HL-60/S4 treated with phorbol 12-myristate 13-acetate at 8.2 ng/mL for 4 days and 3 days (cell line): ENCODE results near the gene FBXW7.

Experiments used
- in situ Hi-C: fragments of 300-500 bp; cut with MboI; formaldehyde crosslinking; loops from 2 replicates; pipeline ENCODE4 v1.15.0; 2022; ENCODE audit warnings: low sequenced_read_pairs

FBXW7 gene

DNA sequence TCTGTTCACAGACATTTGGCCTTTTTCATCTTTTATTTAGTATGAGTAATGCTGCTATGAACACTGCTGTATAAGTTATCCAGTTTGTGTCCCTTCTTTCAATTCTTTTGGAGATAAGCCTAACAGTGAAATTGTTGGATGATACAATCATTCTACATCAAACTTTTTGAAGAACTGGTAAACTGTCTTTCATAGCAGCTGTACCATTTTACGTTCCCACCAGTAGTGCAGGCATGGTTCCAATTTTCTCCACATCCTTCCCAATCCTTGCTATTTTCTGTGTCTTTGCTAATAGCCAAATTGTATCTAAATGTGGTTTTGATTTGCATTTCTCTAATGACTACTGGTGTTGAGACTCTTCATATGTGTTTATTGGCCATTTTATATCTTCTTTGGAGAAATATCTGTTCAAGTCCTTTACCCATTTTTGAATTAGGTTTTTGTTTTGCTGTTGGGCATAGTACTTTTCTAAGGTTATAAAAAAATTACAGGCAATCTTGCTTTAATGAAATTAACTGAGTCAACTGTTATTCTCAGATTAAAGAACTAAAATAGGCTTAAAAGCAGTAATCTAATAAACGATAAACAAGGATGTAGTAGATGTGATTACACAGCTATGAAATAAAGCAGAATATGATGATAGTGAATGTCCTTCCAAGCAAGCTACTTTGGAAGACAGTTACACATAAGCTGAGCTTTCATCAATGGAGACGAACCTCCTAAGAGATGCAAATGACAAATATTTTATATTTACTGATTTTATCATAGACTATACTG, 57.2 kb downstream of the FBXW7 start:
- in situ Hi-C loops, result no loop called here

DNA sequence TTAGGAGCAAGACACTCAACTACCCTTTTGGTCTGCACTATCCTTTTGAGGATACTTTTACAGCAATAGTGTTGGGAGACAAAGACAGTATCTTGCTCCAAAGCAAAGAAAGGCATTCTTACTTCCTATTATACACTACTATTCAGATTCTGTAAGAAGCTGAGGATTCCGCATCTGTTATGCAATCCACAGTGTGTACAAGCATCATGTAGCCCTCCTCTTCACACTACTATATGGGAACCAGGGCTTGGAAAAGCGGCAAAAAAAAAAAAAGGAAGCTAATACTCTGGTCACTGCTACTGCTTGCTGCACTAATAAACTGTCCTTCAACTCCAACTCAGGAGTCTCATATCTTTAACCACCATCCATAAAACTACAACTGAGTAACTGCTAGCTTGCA, 59.1 kb downstream of the FBXW7 start:
- in situ Hi-C loops, result no loop called here

- in situ Hi-C loops, result no loop called here
Observed at GRCh38 chr4:152471251-152471792, 64.6 kb downstream of the FBXW7 start.

DNA sequence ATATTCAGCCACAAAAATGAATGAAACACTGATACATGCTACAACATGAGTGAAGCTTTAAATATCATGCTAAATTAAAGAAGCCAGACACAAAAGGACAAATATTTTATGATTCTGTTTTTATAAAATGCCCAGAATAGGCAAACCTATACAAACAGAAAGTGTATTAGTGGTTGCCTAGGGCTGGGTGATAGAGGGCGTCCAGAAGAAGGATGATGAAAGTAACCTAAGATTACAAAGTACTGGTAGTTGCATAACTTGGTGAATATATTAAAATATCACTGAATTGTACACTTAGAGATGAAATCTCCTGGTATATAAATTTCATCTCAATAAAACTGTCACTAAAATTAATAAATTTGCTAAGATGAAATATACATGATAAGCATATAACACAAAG, 67.5 kb downstream of the FBXW7 start:
- in situ Hi-C loops, result no loop called here

GRCh38 chr4:152467101-152467500, 68.8 kb downstream of the FBXW7 start:
- in situ Hi-C loops, result no loop called here

DNA sequence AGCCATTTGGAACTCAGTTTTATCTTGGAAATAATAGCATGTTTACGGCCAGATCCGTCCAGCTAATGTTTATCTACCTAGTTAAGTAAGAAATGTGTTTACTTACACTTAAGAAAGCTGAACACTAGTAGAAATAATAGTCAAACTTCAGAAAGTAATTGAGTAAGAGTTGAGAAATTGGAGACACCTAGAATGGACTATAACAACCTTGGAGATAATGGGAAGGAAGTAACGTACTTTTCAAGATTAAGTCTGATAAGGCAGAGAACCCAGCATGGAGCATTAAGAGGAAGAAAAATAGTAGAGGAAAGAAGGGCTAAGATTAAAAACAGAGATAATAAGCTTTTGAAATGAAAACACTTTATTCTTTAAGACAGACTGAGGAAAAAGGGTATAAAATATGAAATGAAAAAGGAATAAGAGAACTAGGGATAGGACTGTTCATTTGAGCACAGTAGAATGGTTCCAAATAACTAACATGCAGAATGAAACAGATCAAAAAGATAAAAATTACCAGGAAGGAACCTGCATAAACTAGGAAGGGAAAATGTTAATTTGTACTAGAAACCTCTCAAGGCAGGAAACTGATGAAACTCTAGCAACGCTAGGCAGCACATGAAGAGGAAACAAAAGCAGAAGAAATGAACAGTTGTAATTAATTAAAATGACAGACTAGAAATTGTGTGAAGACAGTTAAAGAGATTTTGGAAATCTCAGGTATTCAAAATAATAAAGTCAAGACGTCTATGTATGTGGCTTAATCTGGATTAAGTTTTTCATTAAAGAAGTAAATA, 71.7 kb downstream of the FBXW7 start:
- in situ Hi-C loops, result no loop called here

GRCh38 chr4:152463562-152463961, 72.3 kb downstream of the FBXW7 start:
- in situ Hi-C loops, result no loop called here

- in situ Hi-C loops, result no loop called here
Observed at GRCh38 chr4:152462695-152463094, 73.2 kb downstream of the FBXW7 start.

GRCh38 chr4:152462047-152462446, 73.8 kb downstream of the FBXW7 start:
- in situ Hi-C loops, result no loop called here

DNA sequence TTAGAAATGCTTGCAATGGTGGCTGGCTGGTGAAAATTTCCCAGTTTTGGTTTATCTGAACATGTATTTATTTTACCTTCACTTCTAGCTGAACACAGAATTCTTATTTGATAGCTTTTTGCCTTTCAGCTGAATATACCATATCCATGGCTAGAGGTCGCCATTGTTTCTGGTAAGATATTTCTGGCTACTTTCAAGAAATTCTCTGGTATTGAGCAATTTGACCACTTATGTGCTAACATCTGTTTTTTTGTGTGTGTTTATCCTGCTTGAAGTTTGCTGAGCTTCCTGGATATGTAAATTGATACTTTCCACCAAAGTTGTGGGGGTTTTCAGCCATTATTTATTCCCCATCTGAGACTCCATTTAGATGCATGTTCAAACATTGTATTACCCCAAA, 75.4 kb downstream of the FBXW7 start:
- in situ Hi-C loops, result no loop called here

- in situ Hi-C loops, result no loop called here
Observed at GRCh38 chr4:152459326-152459725, 76.6 kb downstream of the FBXW7 start.

DNA sequence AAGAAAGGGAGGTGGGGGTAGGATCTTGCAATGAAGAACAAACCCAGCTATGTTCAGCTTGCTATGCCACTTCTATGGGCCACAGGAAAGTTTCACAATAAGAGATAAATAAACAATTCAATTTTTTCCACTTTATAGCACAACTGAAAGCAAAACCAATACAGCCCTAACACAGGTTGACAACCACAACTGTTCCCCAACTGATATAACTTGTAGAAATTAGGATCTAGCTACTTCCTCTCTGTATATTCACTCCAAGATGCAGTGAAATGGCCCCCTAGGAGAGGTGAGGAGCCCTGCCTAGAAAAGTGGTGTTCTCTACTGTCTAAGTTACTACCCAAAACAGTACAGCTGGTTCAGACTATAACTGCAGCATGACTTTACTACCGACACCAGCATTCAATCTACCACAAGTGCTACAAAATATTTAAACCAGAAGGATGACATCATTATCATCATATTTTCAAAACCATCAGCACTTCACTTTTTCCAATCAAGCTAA, 77.0 kb downstream of the FBXW7 start:
- in situ Hi-C loops, result no loop called here

- in situ Hi-C loops, result no loop called here
Observed at GRCh38 chr4:152456609-152457008, 79.3 kb downstream of the FBXW7 start.

DNA sequence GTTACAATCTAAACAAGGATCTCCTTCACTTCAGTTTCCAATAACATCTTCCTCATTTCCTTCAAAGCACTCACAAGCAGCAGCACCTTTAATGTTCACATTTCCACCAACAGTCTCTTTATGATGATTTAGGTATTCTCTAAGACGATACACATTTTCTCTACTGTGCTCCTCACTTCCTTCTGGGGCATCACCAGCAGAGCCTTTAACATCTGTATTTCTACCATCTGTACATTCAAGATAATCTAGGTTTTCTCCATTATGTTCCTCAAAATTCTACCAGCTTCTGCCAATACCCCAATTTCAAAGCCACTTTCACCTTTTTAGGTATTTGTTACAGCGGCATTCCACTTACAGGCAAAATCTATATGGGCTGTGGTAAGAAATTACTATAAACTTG, 80.6 kb downstream of the FBXW7 start:
- in situ Hi-C loops, result no loop called here

GRCh38 chr4:152454398-152455011, 81.4 kb downstream of the FBXW7 start:
- in situ Hi-C loops, result no loop called here

GRCh38 chr4:152451496-152451895, 84.4 kb downstream of the FBXW7 start:
- in situ Hi-C loops, result no loop called here

GRCh38 chr4:152448854-152449253, 87.0 kb downstream of the FBXW7 start:
- in situ Hi-C loops, result no loop called here

DNA sequence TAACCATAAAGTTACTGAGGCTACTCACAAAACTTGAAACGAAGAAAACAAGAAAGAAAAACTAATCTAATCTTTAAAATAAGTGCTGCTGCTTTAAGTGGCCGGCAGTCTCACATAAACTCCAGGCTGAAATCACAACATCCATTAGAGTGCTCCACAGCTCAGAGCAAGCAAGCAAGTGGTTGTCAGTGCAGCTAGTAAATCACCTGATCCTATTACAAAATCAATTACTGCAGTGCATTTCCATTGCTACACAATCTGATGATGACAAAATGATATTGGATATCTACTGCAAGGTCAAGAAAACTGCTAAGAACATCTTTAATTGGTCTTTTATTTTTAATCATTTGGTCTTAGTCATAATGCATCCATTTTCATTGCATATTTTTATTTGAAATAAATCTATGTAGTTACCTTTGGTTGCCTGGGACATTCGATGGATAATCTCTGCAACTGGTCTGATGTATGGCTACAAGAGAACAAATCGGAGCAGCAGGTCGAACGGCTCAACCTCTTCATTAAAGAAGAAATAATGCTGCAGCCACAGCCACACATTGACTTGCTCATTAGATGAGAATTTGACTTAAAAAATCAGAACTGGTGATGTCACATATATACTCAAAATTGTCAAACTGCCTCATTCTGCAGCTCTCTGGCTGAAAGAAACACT, 87.7 kb downstream of the FBXW7 start:
- in situ Hi-C loops, result no loop called here

DNA sequence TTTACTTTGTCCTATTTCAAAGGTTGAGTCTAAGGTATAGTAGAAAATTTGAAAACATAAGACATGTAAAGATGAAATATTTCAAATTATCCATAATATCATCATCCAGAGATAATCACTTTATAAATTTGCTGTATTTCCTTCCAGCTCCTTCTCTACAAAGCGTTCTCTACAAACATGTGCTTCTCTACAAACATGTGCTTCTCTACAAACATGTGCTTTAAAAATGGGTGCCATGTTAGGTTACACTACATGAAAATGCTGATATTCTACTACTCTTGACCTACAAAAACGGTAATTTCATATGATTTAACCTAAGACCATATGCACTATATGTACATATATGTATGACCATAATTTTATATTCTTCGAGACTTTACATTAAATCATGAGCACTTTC, 92.0 kb downstream of the FBXW7 start:
- in situ Hi-C loops, result no loop called here

DNA sequence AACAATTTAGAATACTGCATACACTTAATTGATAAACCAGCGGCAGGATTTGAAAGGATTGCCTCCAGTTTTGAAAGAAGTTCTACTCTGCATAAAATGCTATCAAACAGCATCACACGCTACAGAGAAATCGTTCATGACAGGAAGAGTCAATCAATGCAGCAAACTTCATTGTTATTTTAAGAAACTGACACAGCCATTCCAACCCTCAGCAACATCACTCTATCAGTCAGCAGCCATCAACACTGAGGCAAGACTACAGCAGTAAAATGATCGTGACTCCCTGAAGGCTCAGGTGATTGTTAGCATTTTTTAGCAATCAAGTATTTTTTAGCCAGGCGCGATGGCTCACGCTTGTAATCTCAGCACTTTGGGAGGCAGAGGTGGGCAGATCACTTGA, 98.3 kb downstream of the FBXW7 start:
- in situ Hi-C loops, result no loop called here

GRCh38 chr4:152436384-152436783, 99.5 kb downstream of the FBXW7 start:
- in situ Hi-C loops, result no loop called here
